ENCODE data around the gene COG1. TPM values are rescaled to one million over a fixed set of nuclear protein-coding genes. Genes with fewer than 3 reads are reported as not detected.
A peak's percentile ranks its signal among the peaks of the same experiment; 100 is the strongest.

COG1 gene
- total RNA-seq, 1 donor from 2014 or later: 37.0 TPM

DNA sequence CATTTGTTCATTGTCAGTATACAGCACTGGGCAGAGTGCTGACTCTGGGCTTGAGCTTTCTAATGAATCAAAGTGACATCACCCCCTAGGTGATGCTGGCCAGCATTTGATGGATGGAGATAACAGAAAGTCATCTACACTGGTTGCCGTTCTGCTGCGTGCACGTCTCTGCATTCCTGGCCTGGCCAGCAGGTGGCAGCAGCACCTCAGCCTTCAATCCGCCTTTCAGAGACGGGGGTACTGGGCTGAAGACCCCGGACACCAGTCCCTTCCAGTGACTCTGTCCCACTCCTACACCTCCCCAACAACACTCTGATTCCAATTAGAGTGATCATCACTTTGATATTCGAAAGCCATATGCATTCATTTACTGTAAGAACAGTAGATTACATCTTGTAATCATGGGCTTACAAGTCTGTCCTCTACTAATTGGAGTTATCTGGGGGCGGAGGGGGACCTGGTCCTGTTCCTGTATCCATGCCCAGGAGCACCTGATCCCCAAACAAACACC is 62.9 kb downstream of the COG1 start:
- peak; percentile 99 for TF ChIP-seq CTCF (IDR thresholded peaks at IDR 0.05)
- intact Hi-C loops (cut with DNase I): loop anchor here (2.0 kb wide), 1 partner anchor 113 kb away; no protein-coding TSS in a partner anchor

GRCh38 chr17:73256220-73256619 is 63.4 kb downstream of the COG1 start:
- TF ChIP-seq CTCF (IDR thresholded peaks at IDR 0.05): no peak
- Histone ChIP-seq H3K27me3 (no peaks in the 10 kb centered on the region), H3K27ac (no peak overlapping the region), H3K36me3 (no peaks in the 10 kb centered on the region), H3K4me1 (no peaks in the 10 kb centered on the region), H3K9me3 (no peaks in the 10 kb centered on the region), H3K4me3 (no peak overlapping the region)
- peak; percentile 38 for DNase-seq
- ATAC-seq: no peak
- intact Hi-C loops (cut with DNase I): loop anchor here (2.0 kb wide), 1 partner anchor 113 kb away; no protein-coding TSS in a partner anchor

More for the DNA sequence above, 62.9 kb downstream of the COG1 start:
- DNase-seq (no peak), ATAC-seq (peak; percentile 81)
- no peaks in the 10 kb centered on the region for H3K36me3 ChIP-seq
- no peaks in the 10 kb centered on the region for H3K9me3 ChIP-seq
- H3K4me3 ChIP-seq: no peak overlapping the region
- no peaks in the 10 kb centered on the region for H3K27me3 ChIP-seq
- no peaks in the 10 kb centered on the region for H3K4me1 ChIP-seq
- H3K27ac ChIP-seq: no peak overlapping the region

DNA sequence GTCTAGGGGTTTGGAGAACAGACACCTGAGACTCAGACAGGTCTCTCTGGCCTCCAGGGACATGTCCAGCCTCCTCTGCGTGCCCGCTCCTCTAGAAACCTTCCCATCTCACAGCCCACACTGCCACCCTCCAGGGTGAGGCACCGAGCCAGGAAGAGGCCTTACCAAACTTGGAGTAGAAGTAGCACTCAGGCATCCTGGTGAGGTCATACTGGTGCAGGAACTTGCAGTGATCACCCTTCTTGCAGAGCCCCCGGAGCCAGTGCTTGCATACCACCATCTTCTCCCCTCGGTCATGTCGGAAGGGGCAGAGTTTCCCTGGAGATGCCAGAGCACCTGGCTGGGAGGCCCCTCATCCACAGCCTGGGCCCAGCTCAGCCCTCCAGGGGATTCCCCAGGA is 64.7 kb downstream of the COG1 start:
- peak; percentile 34 for DNase-seq
- H3K27ac ChIP-seq: no peak overlapping the region
- no peaks in the 10 kb centered on the region for H3K9me3 ChIP-seq
- peak; percentile 7 for ATAC-seq
- TF ChIP-seq CTCF (IDR thresholded peaks at IDR 0.05): no peak
- no peaks in the 10 kb centered on the region for H3K27me3 ChIP-seq
- H3K4me3 ChIP-seq: no peak overlapping the region
- no peaks in the 10 kb centered on the region for H3K36me3 ChIP-seq
- no peaks in the 10 kb centered on the region for H3K4me1 ChIP-seq
- intact Hi-C loops (cut with DNase I): loop anchor here (2.0 kb wide), 1 partner anchor 111 kb away; no protein-coding TSS in a partner anchor

Other genes starting within 250 kb of the COG1 start
- 33.7 TPM for gene SLC39A11, start 100.4 kb upstream of the COG1 start, total RNA-seq
- gene SSTR2, start 28.0 kb upstream of the COG1 start, total RNA-seq: 0.38 TPM
- not detected for gene CPSF4L, start 68.8 kb downstream of the COG1 start, total RNA-seq
- 59.0 TPM for gene CDC42EP4, start 118.9 kb downstream of the COG1 start, total RNA-seq